Activated effector memory CD4-positive, alpha-beta T cell treated with Interleukin-2 at 50 U/mL for 16 hours (primary cell): ENCODE data around the gene ATG5.

Experiments used
- DNase-seq: peaks from one replicate; pipeline ENCODE4 v3.0.0-alpha.2; 2020

Gene ATG5

GRCh38 chr6:106149472-106150069 lies 176.0 kb downstream of the ATG5 start:
- DNase-seq, result no peak

GRCh38 chr6:106147476-106147875 lies 178.1 kb downstream of the ATG5 start:
- no peak for DNase-seq

- DNase-seq, result no peak
Measured at GRCh38 chr6:106146852-106147351, 178.7 kb downstream of the ATG5 start.

GRCh38 chr6:106145741-106146227 lies 179.8 kb downstream of the ATG5 start:
- no peak for DNase-seq

- DNase-seq, result no peak
Measured at GRCh38 chr6:106145144-106145543, 180.4 kb downstream of the ATG5 start.

GRCh38 chr6:106143665-106144064 lies 181.9 kb downstream of the ATG5 start:
- no peak for DNase-seq

GRCh38 chr6:106142876-106143431 lies 182.6 kb downstream of the ATG5 start:
- no peak for DNase-seq

- peak; percentile 18 for DNase-seq
Measured at GRCh38 chr6:106141441-106142237, 183.9 kb downstream of the ATG5 start.

GRCh38 chr6:106138151-106138550 lies 187.4 kb downstream of the ATG5 start:
- DNase-seq, result no peak

GRCh38 chr6:106136845-106137244 lies 188.7 kb downstream of the ATG5 start:
- no peak for DNase-seq

GRCh38 chr6:106135911-106136571 lies 189.5 kb downstream of the ATG5 start:
- DNase-seq, result no peak

GRCh38 chr6:106134906-106135634 lies 190.5 kb downstream of the ATG5 start:
- no peak for DNase-seq
